GM21576 (cell line): Measurements from ENCODE around the gene SARM1.
"Not testable (repeated sequence)": the region's sequence is repeated elsewhere in the genome, so short reads cannot be mapped to it uniquely, and the experiment has no call there.

Experiments used
- ATAC-seq: cut with Tn5 transposase; IDR thresholded peaks from one replicate; pipeline ENCODE4 v1.9.1; 2021; ENCODE audit warnings: mild to moderate bottlenecking, moderate library complexity; ENCODE audit not compliant: unreplicated experiment

SARM1 gene

GRCh38 chr17:28371245-28372202, at the start of gene SARM1:
Gene SARM1, plus strand, starts transcription at chr17:28371694. Its CDS starts 339 bp downstream, at chr17:28372033.
- ATAC-seq = peak; percentile 55

DNA sequence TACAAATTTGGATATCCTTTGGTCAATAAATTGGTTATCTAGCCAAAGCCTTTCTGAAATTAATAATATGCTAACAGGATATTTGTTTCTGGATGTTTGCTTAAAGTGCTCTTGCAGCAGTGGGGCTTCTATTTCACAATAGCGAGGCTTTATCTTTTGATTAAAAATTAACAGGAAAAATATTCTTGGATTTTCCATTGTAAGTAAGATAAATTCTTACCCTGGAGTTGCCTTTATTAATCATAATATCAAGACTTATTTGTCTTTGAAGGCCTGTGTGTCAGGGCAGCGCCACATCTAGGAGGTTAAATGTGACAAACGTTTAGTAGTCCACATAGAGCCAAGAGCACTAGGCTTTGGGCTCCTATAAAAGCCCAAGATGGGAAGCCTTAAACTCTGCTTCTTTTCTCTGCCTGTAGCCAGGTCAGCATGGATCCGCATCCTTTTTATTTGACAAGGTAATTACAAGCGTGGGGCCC, 47.2 kb upstream of the SARM1 start:
- ATAC-seq = no peak

DNA sequence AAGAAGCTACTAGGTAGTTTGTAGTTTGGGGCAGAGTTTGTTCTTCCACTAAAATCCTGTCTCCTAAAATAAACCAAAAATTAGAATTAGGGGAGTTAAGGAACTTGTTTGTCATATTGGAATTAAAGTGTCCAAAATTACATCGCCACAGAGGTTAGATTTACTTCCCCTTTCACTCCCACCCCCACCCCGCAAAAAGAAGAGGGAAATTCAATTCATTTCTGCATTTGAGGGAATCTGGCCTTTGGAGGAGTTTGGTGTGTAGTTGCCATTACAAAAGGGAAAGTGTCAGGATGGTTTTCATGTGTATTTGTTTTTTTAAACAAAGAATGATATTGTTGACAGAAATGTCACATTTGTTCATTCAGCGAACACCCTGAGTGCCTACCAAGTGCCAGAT, 46.7 kb upstream of the SARM1 start:
- ATAC-seq = no peak

DNA sequence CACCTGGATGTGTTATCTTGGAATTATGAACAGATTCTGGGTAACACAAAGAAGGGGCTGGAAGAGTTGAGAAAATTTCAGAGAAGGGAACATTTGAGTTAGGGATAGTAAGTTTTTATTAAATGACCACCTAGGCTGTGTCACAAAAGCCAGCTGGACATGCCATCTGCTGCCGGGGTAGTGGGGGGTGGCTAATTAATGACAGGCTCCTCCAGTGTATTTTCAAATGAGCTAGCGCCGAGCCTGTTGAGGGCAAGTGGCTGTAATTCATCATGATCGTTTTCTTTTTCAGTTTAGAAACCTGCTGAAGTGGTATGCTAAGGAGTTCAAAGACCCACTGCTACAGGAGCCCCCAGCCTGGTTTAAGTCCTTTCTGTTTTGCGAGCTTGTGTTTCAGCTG, 46.3 kb upstream of the SARM1 start:
- ATAC-seq = no peak

- no peak for ATAC-seq
Measured at GRCh38 chr17:28326114-28326513, 45.4 kb upstream of the SARM1 start.

GRCh38 chr17:28327031-28327607, 44.4 kb upstream of the SARM1 start:
- peak; percentile 56 for ATAC-seq

DNA sequence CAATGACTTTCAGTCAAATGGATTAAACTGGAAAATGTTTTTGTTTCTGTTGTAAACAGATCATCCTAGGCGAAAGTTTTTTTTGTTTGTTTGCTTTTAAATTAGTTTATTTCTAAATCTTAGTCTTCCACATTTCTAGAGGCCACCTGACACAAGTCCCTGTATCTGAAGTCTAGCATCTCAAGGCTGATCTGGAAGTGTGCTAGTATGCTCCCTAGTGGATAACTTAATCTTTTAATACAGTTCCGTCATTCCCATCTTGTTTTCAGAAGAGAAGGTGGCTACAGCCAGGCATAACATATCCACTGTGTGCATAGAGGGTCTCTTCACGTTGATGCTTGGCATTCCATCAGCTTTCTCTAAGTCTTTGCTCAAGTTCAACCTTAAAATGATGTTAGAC, 43.8 kb upstream of the SARM1 start:
- ATAC-seq = no peak

DNA sequence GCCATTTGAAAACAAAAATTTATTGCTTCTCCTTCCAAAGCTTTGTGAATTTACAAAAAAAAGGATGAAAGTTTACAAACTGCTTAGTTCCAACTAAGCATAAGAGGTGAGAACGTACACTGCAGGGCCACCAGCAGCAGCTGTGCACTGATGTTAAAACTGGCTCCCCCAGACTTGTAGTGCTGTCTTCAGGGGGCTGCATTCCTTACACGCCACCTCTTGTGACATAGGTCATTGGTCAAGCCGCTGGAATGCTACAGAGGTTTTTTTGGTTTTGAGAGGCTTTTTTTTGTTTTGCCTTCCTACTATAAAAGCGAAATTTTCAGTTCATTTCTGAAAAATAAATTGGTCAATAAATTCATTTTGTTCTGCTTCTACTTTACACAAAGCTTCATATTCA, 43.2 kb upstream of the SARM1 start:
- ATAC-seq = no peak

- no peak for ATAC-seq
Measured at GRCh38 chr17:28330671-28331070, 40.8 kb upstream of the SARM1 start.

DNA sequence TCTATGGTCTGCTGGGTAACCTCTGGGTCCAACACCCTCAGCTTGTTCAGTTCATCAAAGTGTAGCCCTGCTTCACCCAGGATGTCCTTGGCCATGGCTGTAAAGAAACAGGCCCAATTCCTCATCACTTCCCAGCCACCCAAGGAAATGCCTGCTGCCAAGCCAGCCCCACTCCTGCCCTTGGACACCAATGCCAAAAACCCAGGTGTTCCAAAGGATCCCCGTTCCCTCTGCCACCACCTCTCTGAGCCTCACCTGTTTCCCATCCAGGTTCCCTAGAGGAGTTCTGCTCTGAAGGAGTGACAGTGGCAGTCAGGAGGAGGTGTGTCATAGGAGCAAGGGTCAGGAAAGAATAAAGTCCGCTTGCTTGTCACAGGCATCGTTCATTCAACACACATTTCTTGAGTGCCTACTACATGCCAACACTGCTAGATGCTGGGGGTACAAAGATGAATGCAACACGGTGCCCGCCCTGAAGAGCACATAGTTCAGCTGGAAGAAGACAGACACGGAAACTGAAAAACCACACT, 39.5 kb upstream of the SARM1 start:
- no peak for ATAC-seq

GRCh38 chr17:28333083-28333746, 38.3 kb upstream of the SARM1 start:
- no peak for ATAC-seq

DNA sequence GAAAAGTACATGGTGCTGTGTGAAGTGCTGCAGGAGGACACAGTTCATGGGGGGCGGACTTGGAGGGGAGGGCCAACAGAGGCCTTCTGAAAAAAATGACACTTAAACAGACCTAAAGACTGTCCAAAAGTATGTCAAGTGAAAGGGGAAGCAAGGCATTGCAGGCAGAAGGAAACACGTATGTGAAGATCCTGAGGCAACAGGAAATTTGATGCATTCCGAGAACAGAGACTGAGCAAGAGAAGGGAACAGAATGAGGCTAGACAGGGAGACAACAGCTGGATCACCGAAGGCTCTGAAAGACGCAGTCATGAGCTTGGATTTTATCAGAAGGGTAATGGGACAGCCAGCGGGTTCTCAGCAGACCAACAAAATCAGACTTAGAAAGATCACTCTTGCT, 37.3 kb upstream of the SARM1 start:
- ATAC-seq = no peak

GRCh38 chr17:28334666-28335200, 36.8 kb upstream of the SARM1 start:
- no peak for ATAC-seq

DNA sequence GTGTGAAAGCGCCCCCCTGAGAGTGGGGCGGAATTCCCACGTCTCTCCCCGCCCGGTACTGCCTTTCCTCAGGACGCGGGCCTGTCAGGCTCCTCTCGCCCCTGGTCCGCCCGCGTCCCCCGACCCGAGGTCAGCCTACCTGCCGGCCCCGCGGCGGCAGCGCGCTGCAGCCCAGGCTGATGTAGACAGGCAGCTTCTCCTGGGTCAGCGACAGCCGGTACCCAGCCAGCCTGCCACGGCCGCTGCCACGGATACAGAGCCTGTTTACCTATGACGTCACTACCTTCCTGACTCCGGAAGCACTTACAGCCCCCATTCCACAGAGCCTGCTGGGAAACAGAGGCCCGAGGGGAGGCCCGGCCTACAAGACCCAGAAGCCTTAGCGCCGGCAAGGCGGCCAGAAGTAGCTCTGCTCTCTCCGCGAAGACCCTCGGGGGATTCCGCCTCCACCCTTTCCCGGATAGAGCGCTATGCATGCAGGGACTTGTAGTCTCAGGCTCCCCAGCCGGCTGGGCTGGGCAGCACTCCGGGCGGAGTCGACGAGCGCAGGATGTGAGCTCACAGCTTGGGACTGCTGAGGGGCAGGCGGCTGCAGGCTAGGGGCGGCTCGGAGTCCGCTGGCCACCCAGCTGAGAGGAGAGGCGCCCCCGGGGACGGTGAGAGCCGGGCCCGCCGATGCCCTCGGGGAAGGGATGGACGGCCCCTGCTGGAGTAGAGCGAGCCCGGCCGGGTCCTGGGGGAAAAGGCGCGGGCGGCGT, 36.1 kb upstream of the SARM1 start, which contains the start of the genes IFT20 and TNFAIP1:
Gene IFT20, minus strand, starts transcription at position 272 of the 758 bp plus-strand sequence. CDS start 3,487 bp downstream, outside the sequence.
Gene TNFAIP1, plus strand, starts transcription at position 561 of the 758 bp plus-strand sequence. CDS start 3,761 bp downstream, outside the sequence.
- ATAC-seq = peak; percentile 95

DNA sequence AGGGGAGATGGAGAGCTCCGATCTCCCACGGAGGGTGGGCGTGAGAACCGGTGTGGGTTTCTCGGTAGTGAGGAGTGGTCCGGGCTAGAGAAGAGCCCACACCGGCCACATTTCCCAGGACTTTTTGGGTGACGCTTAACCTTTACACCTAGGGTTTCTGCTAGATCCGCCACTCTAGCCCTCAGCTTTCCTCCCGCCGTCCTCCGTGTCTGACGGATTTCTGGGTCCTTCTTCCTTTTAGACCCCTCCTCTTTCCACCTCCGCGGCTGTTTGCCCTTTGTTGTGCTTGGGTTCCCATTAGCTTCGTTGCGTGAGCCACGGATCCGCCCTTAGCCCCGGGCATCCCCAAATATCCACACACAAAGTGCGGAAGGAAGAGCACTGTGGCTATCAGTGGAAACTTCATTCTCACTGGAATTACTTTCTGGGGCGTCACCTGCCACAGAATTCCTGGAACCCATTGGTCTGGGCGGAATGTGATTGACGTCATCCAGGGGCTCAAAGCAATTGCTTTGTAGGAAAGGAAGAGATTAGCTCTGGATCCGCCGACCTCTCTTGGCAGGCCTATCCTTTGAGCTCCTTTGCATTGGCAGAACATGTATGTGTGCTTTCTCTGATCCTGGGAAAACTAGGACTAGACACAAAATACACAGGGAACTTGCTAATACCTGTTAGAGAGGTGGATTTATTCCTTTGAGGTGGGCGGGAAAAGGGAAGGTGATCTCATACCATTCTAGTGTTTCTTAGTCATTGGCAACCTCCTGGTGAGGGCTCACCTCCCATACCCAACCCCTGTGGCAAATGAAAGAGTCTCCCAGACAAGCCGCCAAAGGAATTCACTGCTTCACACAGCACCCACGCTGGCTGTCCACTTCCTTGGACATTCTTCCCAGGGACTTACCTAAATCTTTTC, 35.3 kb upstream of the SARM1 start:
- no peak for ATAC-seq

GRCh38 chr17:28338056-28338768, 33.3 kb upstream of the SARM1 start:
- no peak for ATAC-seq

GRCh38 chr17:28338769-28339212, 32.7 kb upstream of the SARM1 start:
- not testable (repeated sequence) for ATAC-seq

DNA sequence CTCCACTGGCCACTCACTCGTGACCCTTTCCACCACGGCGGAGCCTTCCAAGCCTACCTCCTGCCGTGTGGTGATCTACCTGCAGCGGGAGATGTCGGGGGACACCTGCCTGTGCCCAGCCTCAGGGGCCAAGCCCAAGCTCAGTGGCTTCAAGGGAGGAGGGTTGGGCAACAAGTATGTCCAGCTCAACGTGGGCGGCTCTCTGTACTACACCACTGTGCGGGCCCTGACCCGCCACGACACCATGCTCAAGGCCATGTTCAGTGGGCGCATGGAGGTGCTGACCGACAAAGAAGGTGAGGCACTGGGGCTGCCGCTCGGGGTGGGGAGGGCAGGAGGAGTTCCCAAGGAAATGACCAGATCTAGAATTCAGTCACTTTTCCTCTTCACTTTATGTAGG, 32.1 kb upstream of the SARM1 start:
- ATAC-seq = no peak
